HG02678 (cell line): ENCODE measurements around the gene CMPK1.
A peak's percentile ranks its signal among the peaks of the same experiment; 100 is the strongest.
"Not testable (repeated sequence)": the region's sequence is repeated elsewhere in the genome, so short reads cannot be mapped to it uniquely, and the experiment has no call there.

Experiments
- ATAC-seq: cut with Tn5 transposase; IDR thresholded peaks from one replicate; pipeline ENCODE4 v1.9.1; 2021; ENCODE audit warnings: mild to moderate bottlenecking, moderate library complexity; ENCODE audit not compliant: unreplicated experiment

CMPK1 gene

GRCh38 chr1:47333578-47333921 lies at the start of gene CMPK1:
Gene CMPK1, plus strand, starts transcription at chr1:47333790. Its CDS starts 156 bp downstream, at chr1:47333946.
- ATAC-seq, result peak; percentile 73

GRCh38 chr1:47288116-47288515 lies 45.5 kb upstream of the CMPK1 start:
- not testable (repeated sequence) for ATAC-seq

GRCh38 chr1:47294863-47295262 lies 38.7 kb upstream of the CMPK1 start:
- ATAC-seq, result not testable (repeated sequence)

- no peak for ATAC-seq
These were observed 38.0 kb upstream of the CMPK1 start for GRCh38 chr1:47295579-47295978.

GRCh38 chr1:47298025-47298699 lies 35.4 kb upstream of the CMPK1 start:
- ATAC-seq, result no peak

GRCh38 chr1:47302472-47302871 lies 31.1 kb upstream of the CMPK1 start:
- ATAC-seq, result no peak

- ATAC-seq, result no peak
These were observed 24.2 kb upstream of the CMPK1 start for GRCh38 chr1:47309427-47309826.

GRCh38 chr1:47313915-47314664 lies 19.5 kb upstream of the CMPK1 start, which contains the start of gene STIL:
Gene STIL, minus strand, starts transcription at chr1:47314147. Its CDS starts 3,828 bp downstream, at chr1:47310319.
- ATAC-seq, result peak; percentile 98

GRCh38 chr1:47317841-47318240 lies 15.7 kb upstream of the CMPK1 start:
- no peak for ATAC-seq

GRCh38 chr1:47319968-47320367 lies 13.6 kb upstream of the CMPK1 start:
- not testable (repeated sequence) for ATAC-seq

GRCh38 chr1:47323599-47324031 lies 10.0 kb upstream of the CMPK1 start:
- ATAC-seq, result no peak

GRCh38 chr1:47324682-47325081 lies 8.9 kb upstream of the CMPK1 start:
- ATAC-seq, result no peak

GRCh38 chr1:47325528-47325927 lies 8.1 kb upstream of the CMPK1 start:
- ATAC-seq, result no peak

- no peak for ATAC-seq
These were observed 7.3 kb upstream of the CMPK1 start for GRCh38 chr1:47326271-47326670.

- ATAC-seq, result no peak
These were observed 4.6 kb upstream of the CMPK1 start for GRCh38 chr1:47328992-47329391.

GRCh38 chr1:47330212-47330611 lies 3.4 kb upstream of the CMPK1 start:
- no peak for ATAC-seq

GRCh38 chr1:47331875-47332274 lies 1.7 kb upstream of the CMPK1 start:
- no peak for ATAC-seq

GRCh38 chr1:47332779-47333577 lies 612 bp upstream of the CMPK1 start:
- ATAC-seq, result no peak

- peak; percentile 85 for ATAC-seq
These were observed 553 bp downstream of the CMPK1 start for GRCh38 chr1:47333922-47334764.

GRCh38 chr1:47334765-47335435 lies 1.3 kb downstream of the CMPK1 start:
- no peak for ATAC-seq
